Measurements from ENCODE around the gene CNIH2.
A peak's percentile ranks its signal among the peaks of the same experiment; 100 is the strongest.

The CNIH2 gene

DNA sequence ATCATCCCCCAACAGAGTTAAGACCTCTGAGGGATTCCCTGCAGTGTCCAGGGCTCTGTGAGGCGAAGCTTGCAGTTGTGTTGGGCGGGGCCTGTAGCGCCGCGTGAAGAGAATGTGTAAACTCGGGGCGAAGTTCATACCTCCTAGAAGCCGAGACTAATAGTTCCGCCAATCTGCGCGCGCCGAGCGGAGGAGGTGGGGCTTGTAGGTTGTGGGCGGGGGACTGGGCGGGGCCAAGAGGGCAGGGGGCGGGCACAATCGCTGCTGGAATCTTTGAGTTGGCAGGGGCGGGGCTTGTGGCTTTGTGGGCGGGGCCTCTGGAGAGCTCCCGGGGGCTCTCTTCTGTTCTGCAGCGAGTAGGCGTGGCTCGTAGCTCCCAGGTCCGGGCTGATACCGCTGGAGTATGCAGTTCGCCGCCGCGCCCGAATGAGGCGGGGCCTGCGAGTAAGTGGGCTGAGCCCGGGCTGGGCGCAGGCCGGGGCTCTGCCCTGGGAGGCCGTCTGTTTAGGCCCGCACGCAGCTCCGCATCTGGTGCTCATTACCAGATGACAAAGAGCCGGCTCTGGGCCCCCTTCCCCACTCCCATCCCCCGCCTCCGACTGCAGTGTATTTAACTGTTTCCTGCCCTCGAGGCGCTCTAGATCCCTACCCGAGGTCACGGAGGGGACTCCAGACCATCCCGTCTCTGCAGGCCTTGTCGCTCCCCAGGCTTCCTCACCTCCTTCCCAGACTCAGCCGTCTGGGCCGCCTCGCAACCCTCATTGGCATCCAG is 34.8 kb downstream of the CNIH2 start:
- H3K27ac ChIP-seq: peak overlapping the region; percentile 64
- H3K4me2 ChIP-seq: peak overlapping the region; percentile 89
- TF ChIP-seq, protein P1, sequence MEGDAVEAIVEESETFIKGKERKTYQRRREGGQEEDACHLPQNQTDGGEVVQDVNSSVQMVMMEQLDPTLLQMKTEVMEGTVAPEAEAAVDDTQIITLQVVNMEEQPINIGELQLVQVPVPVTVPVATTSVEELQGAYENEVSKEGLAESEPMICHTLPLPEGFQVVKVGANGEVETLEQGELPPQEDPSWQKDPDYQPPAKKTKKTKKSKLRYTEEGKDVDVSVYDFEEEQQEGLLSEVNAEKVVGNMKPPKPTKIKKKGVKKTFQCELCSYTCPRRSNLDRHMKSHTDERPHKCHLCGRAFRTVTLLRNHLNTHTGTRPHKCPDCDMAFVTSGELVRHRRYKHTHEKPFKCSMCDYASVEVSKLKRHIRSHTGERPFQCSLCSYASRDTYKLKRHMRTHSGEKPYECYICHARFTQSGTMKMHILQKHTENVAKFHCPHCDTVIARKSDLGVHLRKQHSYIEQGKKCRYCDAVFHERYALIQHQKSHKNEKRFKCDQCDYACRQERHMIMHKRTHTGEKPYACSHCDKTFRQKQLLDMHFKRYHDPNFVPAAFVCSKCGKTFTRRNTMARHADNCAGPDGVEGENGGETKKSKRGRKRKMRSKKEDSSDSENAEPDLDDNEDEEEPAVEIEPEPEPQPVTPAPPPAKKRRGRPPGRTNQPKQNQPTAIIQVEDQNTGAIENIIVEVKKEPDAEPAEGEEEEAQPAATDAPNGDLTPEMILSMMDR (conservative IDR thresholded peaks at IDR 0.05; ENCODE audit: low read depth, low read length): no peak
- no peak overlapping the region; the same call in 1 of the 2 replicates for H3K9ac ChIP-seq
- H3K4me1 ChIP-seq (ENCODE audit: low read depth, poor library complexity, severe bottlenecking): peaks cover 4% of the 10 kb centered on the region
- H3K79me2 ChIP-seq (ENCODE audit: insufficient read depth, low read depth): no peaks in the 10 kb centered on the region
- H3K36me3 ChIP-seq (ENCODE audit: insufficient read depth): no peaks in the 10 kb centered on the region
- H3K27me3 ChIP-seq (ENCODE audit: insufficient read depth, low read depth): peaks cover 2% of the 10 kb centered on the region; the same call in 1 of the 2 replicates
- H2AFZ ChIP-seq (ENCODE audit: low read depth): peak overlapping the region; percentile 74
- no peaks in the 10 kb centered on the region for H4K20me1 ChIP-seq (ENCODE audit: insufficient read depth)
- no peak overlapping the region for H3K4me3 ChIP-seq (IDR thresholded peaks at IDR 0.05; ENCODE audit: insufficient read depth, low read depth, low read length)

- Histone ChIP-seq H3K79me2 (ENCODE audit: insufficient read depth, low read depth) (no peaks in the 10 kb centered on the region), H2AFZ (ENCODE audit: low read depth) (peak overlapping the region; percentile 72), H3K9ac (no peak overlapping the region; the same call in 1 of the 2 replicates), H3K27me3 (ENCODE audit: insufficient read depth, low read depth) (peaks cover 2% of the 10 kb centered on the region; the same call in 1 of the 2 replicates), H3K4me1 (ENCODE audit: low read depth, poor library complexity, severe bottlenecking) (peaks cover 7% of the 10 kb centered on the region), H3K36me3 (ENCODE audit: insufficient read depth) (no peaks in the 10 kb centered on the region), H4K20me1 (ENCODE audit: insufficient read depth) (no peaks in the 10 kb centered on the region), H3K4me2 (peak overlapping the region; percentile 59; the same call in 1 of the 2 replicates), H3K4me3 (IDR thresholded peaks at IDR 0.05; ENCODE audit: insufficient read depth, low read depth, low read length) (no peak overlapping the region), H3K27ac (no peak overlapping the region)
- TF ChIP-seq, protein P1 (conservative IDR thresholded peaks at IDR 0.05; ENCODE audit: low read depth, low read length): no peak
Measured at GRCh38 chr11:66313321-66314185, 35.6 kb downstream of the CNIH2 start.

DNA sequence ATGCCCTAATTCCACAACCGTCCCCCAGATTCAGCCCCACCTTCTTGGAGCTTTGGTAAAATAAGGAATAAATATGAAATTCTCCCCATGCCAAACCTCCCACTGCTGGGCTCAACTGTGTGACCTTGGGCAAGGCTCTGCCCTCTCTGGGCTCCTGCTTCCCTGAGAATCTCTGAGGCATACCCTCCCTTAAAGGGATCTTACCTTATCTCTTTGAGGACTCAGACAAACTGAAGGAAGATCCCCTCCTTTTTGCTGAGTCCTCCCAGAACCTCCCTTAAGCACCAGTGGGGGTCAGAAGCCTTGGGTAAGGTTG is 36.2 kb downstream of the CNIH2 start:
- H3K27me3 ChIP-seq (ENCODE audit: insufficient read depth, low read depth): peaks cover 2% of the 10 kb centered on the region; the same call in 1 of the 2 replicates
- TF ChIP-seq, protein P1 (conservative IDR thresholded peaks at IDR 0.05; ENCODE audit: low read depth, low read length): no peak
- H3K4me2 ChIP-seq: no peak overlapping the region
- H4K20me1 ChIP-seq (ENCODE audit: insufficient read depth): no peaks in the 10 kb centered on the region
- no peak overlapping the region for H3K9ac ChIP-seq
- no peaks in the 10 kb centered on the region for H3K79me2 ChIP-seq (ENCODE audit: insufficient read depth, low read depth)
- H3K36me3 ChIP-seq (ENCODE audit: insufficient read depth): no peaks in the 10 kb centered on the region
- no peak overlapping the region for H2AFZ ChIP-seq (ENCODE audit: low read depth)
- no peak overlapping the region for H3K4me3 ChIP-seq (IDR thresholded peaks at IDR 0.05; ENCODE audit: insufficient read depth, low read depth, low read length)
- peaks cover 7% of the 10 kb centered on the region for H3K4me1 ChIP-seq (ENCODE audit: low read depth, poor library complexity, severe bottlenecking)
- H3K27ac ChIP-seq: no peak overlapping the region

GRCh38 chr11:66314561-66315497 is 36.9 kb downstream of the CNIH2 start:
- peaks cover 7% of the 10 kb centered on the region for H3K4me1 ChIP-seq (ENCODE audit: low read depth, poor library complexity, severe bottlenecking)
- TF ChIP-seq, protein P1 (conservative IDR thresholded peaks at IDR 0.05; ENCODE audit: low read depth, low read length): no peak
- H3K9ac ChIP-seq: no peak overlapping the region
- peaks cover 2% of the 10 kb centered on the region; the same call in 1 of the 2 replicates for H3K27me3 ChIP-seq (ENCODE audit: insufficient read depth, low read depth)
- no peak overlapping the region for H3K4me2 ChIP-seq
- H3K79me2 ChIP-seq (ENCODE audit: insufficient read depth, low read depth): no peaks in the 10 kb centered on the region
- no peak overlapping the region for H2AFZ ChIP-seq (ENCODE audit: low read depth)
- H3K27ac ChIP-seq: no peak overlapping the region
- H4K20me1 ChIP-seq (ENCODE audit: insufficient read depth): no peaks in the 10 kb centered on the region
- no peaks in the 10 kb centered on the region for H3K36me3 ChIP-seq (ENCODE audit: insufficient read depth)
- H3K4me3 ChIP-seq (IDR thresholded peaks at IDR 0.05; ENCODE audit: insufficient read depth, low read depth, low read length): no peak overlapping the region

Data from KMS-11 (cell line).